Stimulated activated CD8-positive, alpha-beta memory T cell treated with anti-CD3 and anti-CD28 coated beads, Interleukin-4, amount 100 ng/mL, for 4 hours (primary cell): ENCODE measurements around the gene KCNK16.

Experiments used
- DNase-seq, 2 donors: peaks; one replicate each; pipeline ENCODE4 v3.0.0-alpha.2; 2020; ENCODE audit warnings: low read depth in 2 of 2, low spot score in 1 of 2

The KCNK16 gene

DNA sequence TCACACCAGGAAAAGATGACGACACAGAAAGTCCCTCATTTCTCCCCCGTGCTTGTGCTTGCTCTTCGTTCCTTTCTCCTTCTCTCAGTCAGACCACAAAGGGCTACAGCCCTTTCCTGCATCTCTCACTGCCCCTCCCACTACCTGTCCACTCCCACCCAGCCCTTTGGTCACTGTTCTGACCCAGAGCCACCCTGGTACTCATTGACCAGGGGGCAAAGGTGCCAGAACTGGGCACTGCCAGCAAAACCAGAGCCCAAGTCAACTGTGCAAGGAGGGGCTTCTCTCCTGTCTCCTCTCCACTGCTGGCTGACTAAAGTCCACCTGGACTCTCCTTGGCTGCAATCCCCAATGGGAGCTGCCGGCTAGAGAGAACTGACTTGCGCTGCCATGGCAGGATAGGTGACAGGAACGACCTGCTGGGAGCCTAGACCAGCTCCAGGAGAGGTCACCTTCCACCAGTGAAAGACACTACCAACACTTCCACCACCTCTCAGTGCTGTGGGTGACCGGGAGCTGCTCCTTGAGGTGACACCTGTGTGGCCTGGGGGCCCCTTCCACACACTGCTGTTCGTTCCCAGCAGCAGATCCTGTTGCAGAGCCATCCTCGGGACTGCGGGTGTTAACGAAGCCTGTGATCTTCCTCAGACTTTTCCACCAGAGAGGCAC, 41.1 kb downstream of the KCNK16 start:
- DNase-seq: no peak

DNA sequence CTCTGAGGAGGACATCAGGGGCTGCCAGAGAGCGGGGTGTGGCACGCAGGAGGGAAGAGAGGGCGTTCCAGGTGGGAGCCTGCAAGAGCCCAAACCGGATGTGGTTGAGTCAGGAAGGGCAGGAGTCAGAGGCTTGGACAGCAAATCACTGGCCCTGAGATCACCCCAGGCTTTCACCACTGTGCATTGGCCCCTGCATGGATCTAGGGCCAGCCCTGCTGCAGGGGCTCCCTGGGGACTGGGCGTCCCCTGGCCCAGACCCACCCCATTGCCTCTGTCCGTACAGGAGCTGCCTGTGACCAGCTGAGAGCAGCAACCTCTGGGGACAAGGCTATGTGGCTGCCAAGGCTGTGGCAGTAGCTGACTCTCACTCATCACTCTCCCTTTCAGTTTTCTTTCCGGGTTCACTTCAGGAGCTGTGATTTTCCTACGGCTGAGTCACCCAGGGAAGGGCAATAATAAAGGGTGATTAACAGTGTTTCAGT, 42.2 kb downstream of the KCNK16 start:
- DNase-seq: no peak

GRCh38 chr6:39279539-39279938, 43.0 kb downstream of the KCNK16 start:
- DNase-seq: no peak

GRCh38 chr6:39276379-39276995, 46.0 kb downstream of the KCNK16 start:
- no peak for DNase-seq

DNA sequence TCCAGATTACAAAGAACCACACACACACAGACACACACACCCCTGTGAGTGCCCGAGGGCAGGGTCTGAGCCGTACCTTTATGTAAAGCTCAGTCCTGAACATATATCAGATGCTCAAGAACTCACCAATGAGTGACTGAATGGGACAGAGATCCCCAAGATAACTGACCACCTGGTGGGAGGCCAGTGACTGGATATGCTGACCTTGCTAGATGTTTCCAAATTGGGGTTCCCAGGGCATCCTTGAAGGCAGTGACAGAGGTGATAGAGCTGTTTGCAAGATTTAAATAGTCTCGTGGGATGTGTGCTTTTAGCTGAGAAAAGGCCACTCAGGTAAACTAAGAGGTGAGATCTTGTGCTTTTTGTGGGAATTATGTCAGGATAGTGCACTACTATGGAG, 47.6 kb downstream of the KCNK16 start:
- no peak for DNase-seq

- no peak for DNase-seq
Measured at GRCh38 chr6:39274471-39274870, 48.0 kb downstream of the KCNK16 start.

GRCh38 chr6:39273406-39273821, 49.1 kb downstream of the KCNK16 start:
- no peak for DNase-seq

GRCh38 chr6:39269961-39270360, 52.5 kb downstream of the KCNK16 start:
- DNase-seq: no peak

DNA sequence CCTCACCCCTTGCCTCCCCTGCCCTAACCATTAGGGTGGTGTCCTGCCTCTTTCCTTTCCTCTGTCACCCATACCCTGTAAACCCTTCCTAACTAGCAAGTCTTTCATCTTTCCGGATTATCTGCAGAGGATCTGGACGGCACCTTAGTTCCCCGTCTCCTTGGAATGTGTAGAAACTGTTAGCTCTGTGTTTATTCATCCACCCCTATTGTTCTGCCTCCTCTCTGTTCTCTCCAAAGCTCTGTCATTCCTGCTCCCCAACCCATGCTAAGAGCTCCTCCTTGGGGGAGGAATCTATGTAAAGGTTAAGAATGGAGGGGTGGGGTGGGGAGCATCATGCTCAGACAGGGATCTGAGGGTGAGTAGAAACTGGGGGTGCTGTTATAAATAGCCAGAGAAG, 53.8 kb downstream of the KCNK16 start:
- DNase-seq: no peak

GRCh38 chr6:39268171-39268570, 54.3 kb downstream of the KCNK16 start:
- no peak for DNase-seq

- DNase-seq: no peak
Measured at GRCh38 chr6:39266782-39267355, 55.6 kb downstream of the KCNK16 start.

DNA sequence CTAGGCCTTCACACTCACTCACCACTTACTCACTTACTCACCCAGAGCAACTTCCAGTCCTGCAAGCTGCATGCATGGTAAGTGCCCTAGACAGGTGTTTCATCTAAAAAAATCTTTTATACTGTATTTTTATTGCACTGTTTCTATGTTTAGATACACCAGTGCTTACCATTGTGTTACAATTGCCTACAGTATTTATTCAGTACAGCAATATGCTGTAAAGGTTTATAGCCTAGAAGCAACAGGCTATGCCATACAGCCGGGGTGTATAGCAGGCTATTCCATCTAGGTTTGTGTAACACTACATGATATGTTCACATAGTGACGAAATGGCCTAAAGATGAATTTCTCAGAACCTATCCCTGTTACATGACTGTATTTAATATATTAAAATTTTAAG, 56.1 kb downstream of the KCNK16 start:
- no peak for DNase-seq
